Activated CD8-positive, alpha-beta T cell treated with anti-CD3 and anti-CD28 coated beads for 36 hours (primary cell): ENCODE data around the gene ATP1B2. TPM values are rescaled to one million over a fixed set of nuclear protein-coding genes. Genes with fewer than 3 reads are reported as not detected.

Source experiments
- ATAC-seq: fragments of 200-7000 bp; cut with Tn5 transposase; one replicate; pipeline ENCODE4 v1.10.0; 2021; ENCODE audit warnings: mild to moderate bottlenecking, moderate library complexity
- CTCF ChIA-PET: fragments of 350-600 bp; sonication (Branson Sonifier 250); formaldehyde crosslinking; loops from one replicate; lab custom pipeline; 2021; ENCODE audit warnings: antibody characterized with exemption; lab: Charles Lee
- POLR2A ChIA-PET: fragments of 350-600 bp; sonication (Branson Sonifier 250); formaldehyde crosslinking; loops from one replicate; lab custom pipeline; 2021; ENCODE audit warnings: antibody characterized with exemption; lab: Charles Lee
- DNase-seq: peaks from one replicate; pipeline ENCODE4 v3.0.0-alpha.2; 2020
- H3K27ac Mint-ChIP-seq: one replicate; pipeline ENCODE4 v1.8.0; 2021; ENCODE audit warnings: mild to moderate bottlenecking, mixed read lengths
- H3K27me3 Mint-ChIP-seq: one replicate; pipeline ENCODE4 v1.8.0; 2021; ENCODE audit warnings: mixed read lengths
- H3K36me3 Mint-ChIP-seq: one replicate; pipeline ENCODE4 v1.8.0; 2021; ENCODE audit warnings: low read depth, mixed read lengths
- H3K4me1 Mint-ChIP-seq: one replicate; pipeline ENCODE4 v1.8.0; 2021; ENCODE audit warnings: low read depth, mixed read lengths
- H3K4me3 Mint-ChIP-seq: one replicate; pipeline ENCODE4 v1.8.0; 2021; ENCODE audit warnings: mild to moderate bottlenecking, moderate library complexity, mixed read lengths
- H3K9me3 Mint-ChIP-seq: one replicate; pipeline ENCODE4 v1.8.0; 2021; ENCODE audit warnings: mixed read lengths
- intact Hi-C: fragments of 100-400 bp; cut with micrococcal nuclease; formaldehyde crosslinking; loops from one replicate; pipeline ENCODE4 v1.10.0; 2022
- total RNA-seq, 2 experiments: library from RNA; stranded (reverse); gene quantifications; one replicate each; pipeline ENCODE4 v1.2.3, GENCODE V29; 2021
- TF ChIP-seq, protein P1 (sequence below): fragments of 200-600 bp; IDR thresholded peaks from one replicate; pipeline ENCODE4 v1.8.0; 2022; ENCODE audit warnings: antibody characterized with exemption, mild to moderate bottlenecking

ATP1B2 gene
- total RNA-seq, 2 experiments from 2014 or later: 0.38 TPM; not detected in 1

- no peaks in the 10 kb centered on the region for H3K9me3 Mint-ChIP-seq
- no peak for ATAC-seq
These were observed 49.8 kb downstream of the ATP1B2 start for GRCh38 chr17:7700510-7700909.

DNA sequence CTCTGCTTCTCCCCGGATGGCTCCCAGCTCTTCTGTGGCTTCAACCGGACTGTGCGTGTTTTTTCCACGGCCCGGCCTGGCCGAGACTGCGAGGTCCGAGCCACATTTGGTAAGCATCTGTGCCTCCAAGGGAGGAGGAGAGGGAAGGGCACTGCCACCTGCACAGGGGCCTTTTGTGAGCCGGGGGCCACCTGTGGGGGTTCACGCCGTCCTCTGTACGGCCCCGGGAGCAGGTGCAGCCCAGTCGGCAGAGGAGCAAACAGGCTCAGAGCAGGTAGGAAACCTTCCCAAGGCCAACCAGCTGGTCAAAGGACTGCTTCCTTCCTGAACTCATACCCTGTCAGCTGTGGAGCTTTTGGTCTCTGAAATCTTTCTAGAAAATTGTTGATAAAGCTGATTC lies 51.0 kb downstream of the ATP1B2 start:
- H3K4me3 Mint-ChIP-seq: no peak overlapping the region
- ATAC-seq: no peak
- TF ChIP-seq, protein P1, sequence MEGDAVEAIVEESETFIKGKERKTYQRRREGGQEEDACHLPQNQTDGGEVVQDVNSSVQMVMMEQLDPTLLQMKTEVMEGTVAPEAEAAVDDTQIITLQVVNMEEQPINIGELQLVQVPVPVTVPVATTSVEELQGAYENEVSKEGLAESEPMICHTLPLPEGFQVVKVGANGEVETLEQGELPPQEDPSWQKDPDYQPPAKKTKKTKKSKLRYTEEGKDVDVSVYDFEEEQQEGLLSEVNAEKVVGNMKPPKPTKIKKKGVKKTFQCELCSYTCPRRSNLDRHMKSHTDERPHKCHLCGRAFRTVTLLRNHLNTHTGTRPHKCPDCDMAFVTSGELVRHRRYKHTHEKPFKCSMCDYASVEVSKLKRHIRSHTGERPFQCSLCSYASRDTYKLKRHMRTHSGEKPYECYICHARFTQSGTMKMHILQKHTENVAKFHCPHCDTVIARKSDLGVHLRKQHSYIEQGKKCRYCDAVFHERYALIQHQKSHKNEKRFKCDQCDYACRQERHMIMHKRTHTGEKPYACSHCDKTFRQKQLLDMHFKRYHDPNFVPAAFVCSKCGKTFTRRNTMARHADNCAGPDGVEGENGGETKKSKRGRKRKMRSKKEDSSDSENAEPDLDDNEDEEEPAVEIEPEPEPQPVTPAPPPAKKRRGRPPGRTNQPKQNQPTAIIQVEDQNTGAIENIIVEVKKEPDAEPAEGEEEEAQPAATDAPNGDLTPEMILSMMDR: no peak
- H3K9me3 Mint-ChIP-seq: no peaks in the 10 kb centered on the region
- H3K36me3 Mint-ChIP-seq: peaks cover 36% of the 10 kb centered on the region
- no peak for DNase-seq
- POLR2A ChIA-PET: no interaction called here
- peaks cover 32% of the 10 kb centered on the region for H3K27me3 Mint-ChIP-seq
- CTCF ChIA-PET: no interaction called here
- H3K4me1 Mint-ChIP-seq: peaks cover 14% of the 10 kb centered on the region
- H3K27ac Mint-ChIP-seq: no peak overlapping the region
- intact Hi-C loops: no loop called here

More at GRCh38 chr17:7700510-7700909, 49.8 kb downstream of the ATP1B2 start:
- intact Hi-C loops: no loop called here
- ChIA-PET POLR2A (interaction anchor here (1.0 kb wide), 1 partner anchor 16 kb away, joined by 3 read pairs; no protein-coding TSS in a partner anchor), CTCF (interaction anchor here (1.9 kb wide), 1 partner anchor 12 kb away, joined by 5 read pairs; the partner anchor contains the start of gene WRAP53)
- Mint-ChIP-seq H3K4me3 (no peak overlapping the region), H3K27ac (no peak overlapping the region), H3K27me3 (peaks cover 20% of the 10 kb centered on the region), H3K36me3 (peaks cover 46% of the 10 kb centered on the region), H3K4me1 (peaks cover 9% of the 10 kb centered on the region)
- TF ChIP-seq, protein P1: no peak
- no peak for DNase-seq

GRCh38 chr17:7702776-7703175 lies 52.0 kb downstream of the ATP1B2 start:
- TF ChIP-seq, protein P1: no peak
- H3K4me1 Mint-ChIP-seq: peaks cover 14% of the 10 kb centered on the region
- H3K27ac Mint-ChIP-seq: no peak overlapping the region
- H3K27me3 Mint-ChIP-seq: peaks cover 41% of the 10 kb centered on the region
- intact Hi-C loops: no loop called here
- ATAC-seq (no peak), DNase-seq (no peak)
- no peaks in the 10 kb centered on the region for H3K9me3 Mint-ChIP-seq
- H3K36me3 Mint-ChIP-seq: peaks cover 35% of the 10 kb centered on the region
- POLR2A ChIA-PET: interaction anchor here (1.0 to 5.7 kb wide), 2 partner anchors 15 to 218 kb away, joined by 3 to 54 read pairs; partner anchors contain the start of genes TP53 and WRAP53
- CTCF ChIA-PET: interaction anchor here (0.9 to 1.3 kb wide), 2 partner anchors 14 to 15 kb away, joined by 3 to 4 read pairs; partner anchors contain the start of gene WRAP53
- no peak overlapping the region for H3K4me3 Mint-ChIP-seq

- ChIA-PET POLR2A (interaction anchor here (1.0 to 5.7 kb wide), 3 partner anchors 16 to 219 kb away, joined by 3 to 54 read pairs (median 3); partner anchors contain the start of genes TP53 and WRAP53), CTCF (interaction anchor here (0.9 to 2.4 kb wide), 4 partner anchors 15 to 40 kb away, joined by 3 to 8 read pairs (median 6); partner anchors contain the start of genes TP53 and WRAP53)
- Mint-ChIP-seq H3K36me3 (peaks cover 29% of the 10 kb centered on the region), H3K27ac (no peak overlapping the region), H3K4me3 (no peak overlapping the region), H3K9me3 (no peaks in the 10 kb centered on the region), H3K4me1 (peaks cover 14% of the 10 kb centered on the region), H3K27me3 (peaks cover 44% of the 10 kb centered on the region)
- peak; percentile 60 for ATAC-seq
- TF ChIP-seq, protein P1: no peak
- intact Hi-C loops: no loop called here
- peak; percentile 57 for DNase-seq
These were observed 53.1 kb downstream of the ATP1B2 start for GRCh38 chr17:7703584-7704479.
